Osteocyte (in vitro differentiated cells): Measurements from ENCODE around the gene APOA5. TPM values are rescaled to one million over a fixed set of nuclear protein-coding genes. Genes with fewer than 3 reads are reported as not detected.

Source experiments
- DNase-seq: peaks from one replicate; pipeline ENCODE4 v3.0.0; 2021; ENCODE audit warnings: mixed read lengths; ENCODE audit not compliant: unreplicated experiment; ENCODE audit errors: extremely low spot score
- H3K27ac Mint-ChIP-seq: one replicate; pipeline ENCODE4 v1.8.0; 2021; ENCODE audit warnings: mild to moderate bottlenecking, mixed read lengths; ENCODE audit not compliant: unreplicated experiment
- H3K27me3 Mint-ChIP-seq: one replicate; pipeline ENCODE4 v1.8.0; 2021; ENCODE audit warnings: mixed read lengths; ENCODE audit not compliant: unreplicated experiment
- H3K36me3 Mint-ChIP-seq: one replicate; pipeline ENCODE4 v1.8.0; 2021; ENCODE audit warnings: mixed read lengths; ENCODE audit not compliant: unreplicated experiment
- H3K4me1 Mint-ChIP-seq: one replicate; pipeline ENCODE4 v1.8.0; 2021; ENCODE audit warnings: mixed read lengths; ENCODE audit not compliant: unreplicated experiment
- H3K4me3 Mint-ChIP-seq: one replicate; pipeline ENCODE4 v1.8.0; 2021; ENCODE audit warnings: mild to moderate bottlenecking, moderate library complexity, mixed read lengths; ENCODE audit not compliant: unreplicated experiment
- H3K9me3 Mint-ChIP-seq: one replicate; pipeline ENCODE4 v1.8.0; 2021; ENCODE audit warnings: mixed read lengths; ENCODE audit not compliant: unreplicated experiment
- CTCF ChIP-seq: fragments of 200-600 bp; sonication (generic); IDR thresholded peaks from 2 replicates; pipeline ENCODE4 v1.5.0; 2021; ENCODE audit warnings: antibody characterized with exemption, mild to moderate bottlenecking, moderate library complexity
- total RNA-seq: library from RNA; stranded (reverse); gene quantifications from 2 replicates; pipeline ENCODE4 v1.2.1, GENCODE V29; 2021

APOA5 gene
- total RNA-seq, 1 donor from 2014 or later, result not detected

DNA sequence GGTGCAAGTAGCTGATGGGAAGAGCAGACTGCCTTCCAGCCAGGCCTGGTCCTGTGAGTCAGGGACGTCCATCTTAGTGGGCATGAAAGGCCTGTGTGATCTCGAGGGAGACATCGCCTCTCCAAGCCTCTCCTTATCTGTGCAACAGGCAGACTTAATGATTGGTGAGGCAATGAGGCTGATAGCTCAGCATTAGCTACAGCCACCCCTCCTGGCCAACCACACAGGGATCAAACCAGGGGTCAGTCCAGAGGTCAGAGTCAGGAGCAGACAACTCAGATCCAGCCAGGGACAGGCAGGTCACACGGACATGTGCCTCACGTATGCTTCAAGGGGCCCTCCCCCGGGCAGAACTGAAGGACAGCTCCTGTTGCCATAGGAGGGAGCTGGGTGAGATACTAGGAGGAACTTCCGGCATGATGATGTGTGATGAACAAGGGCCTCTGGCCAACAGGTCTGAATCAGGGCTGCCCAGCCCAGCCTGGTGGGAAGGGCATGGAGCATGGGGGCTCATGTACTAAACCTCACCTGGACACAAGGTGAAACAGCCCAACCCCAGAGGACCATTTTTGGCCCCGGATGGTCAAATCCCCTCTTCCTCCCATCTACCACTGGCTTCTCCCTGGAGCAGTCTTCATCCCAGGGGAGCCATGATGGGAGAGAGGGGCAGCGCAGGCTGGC lies 35.2 kb upstream of the APOA5 start:
- no peaks in the 10 kb centered on the region for H3K27me3 Mint-ChIP-seq
- no peaks in the 10 kb centered on the region for H3K36me3 Mint-ChIP-seq
- H3K4me3 Mint-ChIP-seq, result no peak overlapping the region
- H3K9me3 Mint-ChIP-seq, result no peaks in the 10 kb centered on the region
- DNase-seq, result no peak
- TF ChIP-seq CTCF, result no peak
- peaks cover 18% of the 10 kb centered on the region for H3K4me1 Mint-ChIP-seq
- H3K27ac Mint-ChIP-seq, result no peak overlapping the region

GRCh38 chr11:116825854-116826750 lies 34.4 kb upstream of the APOA5 start:
- no peak for TF ChIP-seq CTCF
- no peaks in the 10 kb centered on the region for H3K36me3 Mint-ChIP-seq
- peaks cover 2% of the 10 kb centered on the region for H3K27me3 Mint-ChIP-seq
- no peak for DNase-seq
- no peak overlapping the region for H3K4me3 Mint-ChIP-seq
- no peaks in the 10 kb centered on the region for H3K9me3 Mint-ChIP-seq
- no peak overlapping the region for H3K27ac Mint-ChIP-seq
- H3K4me1 Mint-ChIP-seq, result peaks cover 17% of the 10 kb centered on the region

DNA sequence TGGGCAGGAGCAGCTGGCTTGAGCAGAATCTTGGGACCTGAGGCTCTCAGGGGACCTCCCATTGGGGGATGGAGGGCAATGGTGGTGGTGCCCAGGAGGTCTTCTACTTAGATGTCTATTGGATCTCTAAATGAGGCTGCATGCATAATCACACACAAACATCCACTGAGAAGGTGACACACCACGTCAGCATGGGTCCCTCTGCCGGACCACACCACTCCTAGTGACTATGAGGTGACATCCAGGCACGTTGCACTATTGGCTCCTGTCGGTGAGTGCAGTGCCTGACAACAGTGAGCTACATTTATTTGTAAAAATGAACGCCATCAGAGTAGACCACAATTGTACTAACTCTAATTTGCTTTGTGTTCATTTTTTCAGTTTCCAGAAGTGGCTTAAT lies 33.8 kb upstream of the APOA5 start:
- no peak for TF ChIP-seq CTCF
- Mint-ChIP-seq H3K27me3 (peaks cover 2% of the 10 kb centered on the region), H3K36me3 (no peaks in the 10 kb centered on the region), H3K4me1 (peaks cover 15% of the 10 kb centered on the region), H3K9me3 (no peaks in the 10 kb centered on the region), H3K27ac (no peak overlapping the region), H3K4me3 (no peak overlapping the region)
- no peak for DNase-seq

DNA sequence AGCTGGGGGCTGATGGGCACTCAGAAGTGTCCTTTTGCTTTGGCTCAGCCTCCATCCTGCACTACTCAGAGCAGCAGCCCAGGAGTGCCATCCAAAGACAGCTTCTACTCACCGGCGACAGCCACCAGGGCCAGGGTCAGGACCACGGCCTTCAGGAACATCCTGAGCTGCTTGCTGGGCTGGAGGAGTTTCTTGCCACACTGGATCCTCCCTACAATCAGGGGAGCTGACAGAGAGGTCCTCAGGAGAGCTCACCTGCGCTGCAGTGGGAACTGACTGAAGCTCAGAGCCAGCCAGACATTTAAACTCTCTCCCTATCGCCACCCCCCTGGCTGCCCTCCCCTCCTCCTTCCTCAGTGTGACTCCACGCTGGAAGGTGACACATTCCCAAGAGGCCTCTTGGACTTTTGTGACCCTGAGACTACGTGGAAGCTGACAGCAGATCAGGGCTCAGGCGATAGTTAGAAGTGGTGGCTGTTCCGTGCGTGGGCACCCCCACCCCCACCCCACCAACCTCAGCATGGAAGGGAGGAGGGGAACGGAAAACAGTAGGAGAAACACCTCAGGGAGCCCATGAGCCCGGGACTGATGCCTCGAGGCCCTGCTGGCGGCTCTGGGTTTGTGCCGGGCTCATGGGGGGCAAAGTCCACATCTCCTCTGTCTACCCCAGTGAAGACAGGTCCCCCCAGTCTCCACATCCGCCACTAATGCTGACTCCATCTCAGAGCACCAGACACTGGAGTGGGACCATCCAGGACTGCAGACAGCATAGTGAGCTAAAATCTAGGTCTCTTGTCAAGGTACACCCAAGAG lies 31.6 kb upstream of the APOA5 start, which contains the start of gene APOA4:
APOA4 (minus strand) TSS at position 274 of the 813 bp plus-strand sequence; CDS start at position 161, 113 bp downstream.
- peaks cover 1% of the 10 kb centered on the region for H3K4me1 Mint-ChIP-seq
- H3K4me3 Mint-ChIP-seq, result no peak within 1 kb of the TSS
- H3K36me3 Mint-ChIP-seq, result no peaks in the 10 kb centered on the region
- TF ChIP-seq CTCF, result no peak
- no peak for DNase-seq
- H3K27ac Mint-ChIP-seq, result no peak within 1 kb of the TSS
- peaks cover 2% of the 10 kb centered on the region for H3K27me3 Mint-ChIP-seq
- no peaks in the 10 kb centered on the region for H3K9me3 Mint-ChIP-seq
